MM.1S (cell line): ENCODE results near the gene SENP6.
A peak's percentile ranks its signal among the peaks of the same experiment; 100 is the strongest.

Experiments
- DNase-seq: peaks from one replicate; pipeline ENCODE4 v3.0.0-alpha.2; 2015
- H2AFZ ChIP-seq: fragments of 300-600 bp; sonication (generic); 2 replicates; pipeline ENCODE4 v1.6.0; 2016; ENCODE audit warnings: antibody characterized with exemption, low read length
- H3F3A ChIP-seq: fragments of 300-600 bp; sonication (generic); 2 replicates; pipeline ENCODE4 v1.6.1; 2016; ENCODE audit warnings: mild to moderate bottlenecking, antibody characterized with exemption, low read length, moderate library complexity, mixed read lengths; ENCODE audit not compliant: insufficient read depth
- H3K27ac ChIP-seq: fragments of 300-600 bp; sonication (generic); 2 replicates; pipeline ENCODE4 v1.5.1; 2016; ENCODE audit warnings: mild to moderate bottlenecking, low read length
- H3K27me3 ChIP-seq: fragments of 300-600 bp; sonication (generic); replicated peaks from 2 replicates; pipeline ENCODE4 v1.6.0; 2016; ENCODE audit warnings: low read length; ENCODE audit not compliant: insufficient read depth
- H3K36me3 ChIP-seq: fragments of 300-600 bp; sonication (generic); replicated peaks from 2 replicates; pipeline ENCODE4 v1.6.1; 2016; ENCODE audit warnings: mild to moderate bottlenecking, low read length, mixed read lengths; ENCODE audit not compliant: insufficient read depth
- H3K4me1 ChIP-seq: fragments of 300-600 bp; sonication (generic); 2 replicates; pipeline ENCODE4 v1.6.1; 2016; ENCODE audit warnings: low read length, mixed read lengths
- H3K4me2 ChIP-seq: fragments of 300-600 bp; sonication (generic); 2 replicates; pipeline ENCODE4 v1.6.0; 2016; ENCODE audit warnings: low read depth, low read length
- H3K4me3 ChIP-seq: fragments of 300-600 bp; sonication (generic); 2 replicates; pipeline ENCODE4 v1.5.1; 2016; ENCODE audit warnings: low read length, mixed read lengths
- H3K79me2 ChIP-seq: fragments of 300-600 bp; sonication (generic); 2 replicates; pipeline ENCODE4 v1.6.1; 2016; ENCODE audit warnings: mixed run types, low read length, mixed read lengths
- H3K9ac ChIP-seq: fragments of 300-600 bp; sonication (generic); 2 replicates; pipeline ENCODE4 v1.6.1; 2016; ENCODE audit warnings: low read length, mixed read lengths
- H3K9me2 ChIP-seq: fragments of 300-600 bp; sonication (generic); replicated peaks from 2 replicates; pipeline ENCODE4 v1.6.1; 2016; ENCODE audit warnings: mild to moderate bottlenecking, low read length, mixed read lengths; ENCODE audit not compliant: insufficient read depth
- H3K9me3 ChIP-seq: fragments of 300-600 bp; sonication (generic); replicated peaks from 2 replicates; pipeline ENCODE4 v1.6.1; 2016; ENCODE audit warnings: mild to moderate bottlenecking, low read length, mixed read lengths; ENCODE audit not compliant: insufficient read depth
- H4K20me1 ChIP-seq: fragments of 300-600 bp; sonication (generic); 2 replicates; pipeline ENCODE4 v1.6.1; 2016; ENCODE audit warnings: mild to moderate bottlenecking, low read length, moderate library complexity, mixed read lengths; ENCODE audit not compliant: insufficient read depth
- EZH2 ChIP-seq: fragments of 300-600 bp; sonication (generic); optimal IDR thresholded peaks from 2 replicates; pipeline ENCODE3; 2017; ENCODE audit warnings: low read depth, mild to moderate bottlenecking, antibody characterized with exemption, low read length, mixed read lengths
- EZH2phosphoT487 ChIP-seq: fragments of 300-600 bp; sonication (generic); IDR thresholded peaks from 2 replicates; pipeline ENCODE4 v1.6.1; 2018; ENCODE audit warnings: antibody characterized with exemption, low read length
- TF ChIP-seq, protein P1 (sequence below): fragments of 300-600 bp; sonication (generic); IDR thresholded peaks from 2 replicates; pipeline ENCODE4 v1.5.1; 2016; ENCODE audit warnings: antibody characterized with exemption, low read length, mixed read lengths

The SENP6 gene

GRCh38 chr6:75618437-75618836 lies 16.8 kb downstream of the SENP6 start:
- TF ChIP-seq, protein P1, sequence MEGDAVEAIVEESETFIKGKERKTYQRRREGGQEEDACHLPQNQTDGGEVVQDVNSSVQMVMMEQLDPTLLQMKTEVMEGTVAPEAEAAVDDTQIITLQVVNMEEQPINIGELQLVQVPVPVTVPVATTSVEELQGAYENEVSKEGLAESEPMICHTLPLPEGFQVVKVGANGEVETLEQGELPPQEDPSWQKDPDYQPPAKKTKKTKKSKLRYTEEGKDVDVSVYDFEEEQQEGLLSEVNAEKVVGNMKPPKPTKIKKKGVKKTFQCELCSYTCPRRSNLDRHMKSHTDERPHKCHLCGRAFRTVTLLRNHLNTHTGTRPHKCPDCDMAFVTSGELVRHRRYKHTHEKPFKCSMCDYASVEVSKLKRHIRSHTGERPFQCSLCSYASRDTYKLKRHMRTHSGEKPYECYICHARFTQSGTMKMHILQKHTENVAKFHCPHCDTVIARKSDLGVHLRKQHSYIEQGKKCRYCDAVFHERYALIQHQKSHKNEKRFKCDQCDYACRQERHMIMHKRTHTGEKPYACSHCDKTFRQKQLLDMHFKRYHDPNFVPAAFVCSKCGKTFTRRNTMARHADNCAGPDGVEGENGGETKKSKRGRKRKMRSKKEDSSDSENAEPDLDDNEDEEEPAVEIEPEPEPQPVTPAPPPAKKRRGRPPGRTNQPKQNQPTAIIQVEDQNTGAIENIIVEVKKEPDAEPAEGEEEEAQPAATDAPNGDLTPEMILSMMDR = no peak
- H3K9ac ChIP-seq = no peak overlapping the region
- no peaks in the 10 kb centered on the region for H3K9me2 ChIP-seq
- peaks cover 16% of the 10 kb centered on the region; the same call in 1 of the 2 replicates for H3F3A ChIP-seq
- H3K79me2 ChIP-seq = peaks cover 99% of the 10 kb centered on the region
- H2AFZ ChIP-seq = no peak overlapping the region
- H3K4me3 ChIP-seq = no peak overlapping the region
- peaks cover 37% of the 10 kb centered on the region for H4K20me1 ChIP-seq
- no peak for DNase-seq
- no peaks in the 10 kb centered on the region; the same call in 1 of the 2 replicates for H3K36me3 ChIP-seq
- H3K27ac ChIP-seq = no peak overlapping the region
- no peaks in the 10 kb centered on the region for H3K27me3 ChIP-seq
- H3K4me1 ChIP-seq = peaks cover 27% of the 10 kb centered on the region
- H3K9me3 ChIP-seq = no peaks in the 10 kb centered on the region
- H3K4me2 ChIP-seq = no peak overlapping the region

DNA sequence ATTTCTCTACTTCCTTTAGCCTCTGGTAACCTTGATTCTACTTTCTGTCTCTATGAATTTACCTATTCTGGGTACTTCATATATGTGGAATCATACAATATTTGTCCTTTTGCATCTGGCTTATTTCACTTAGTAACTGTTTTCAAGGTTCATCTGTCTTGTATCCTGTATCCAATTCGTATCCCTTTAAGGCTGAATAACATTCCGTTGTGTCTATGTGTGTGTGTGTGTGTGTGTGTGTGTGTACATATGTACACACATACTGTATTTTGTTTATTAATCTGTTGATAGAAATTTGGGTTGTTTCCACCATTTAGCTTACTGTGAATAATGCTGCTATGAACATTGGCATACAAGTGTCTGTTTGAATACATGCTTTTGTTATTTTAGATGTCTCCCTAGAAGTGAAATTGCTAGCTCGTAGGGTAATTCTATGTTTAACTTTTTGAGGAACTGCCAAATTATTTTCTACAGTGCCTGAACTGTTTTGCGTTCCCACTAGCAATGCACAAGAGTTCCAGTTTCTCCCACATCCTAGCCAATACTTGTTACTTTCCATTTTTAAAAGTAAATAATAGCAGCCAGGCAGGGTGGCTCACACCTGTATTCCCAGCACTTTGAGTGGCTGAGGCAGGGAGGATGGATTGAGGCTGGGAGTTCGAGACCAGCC lies 17.7 kb downstream of the SENP6 start:
- no peak overlapping the region for H2AFZ ChIP-seq
- H3K9me3 ChIP-seq = no peaks in the 10 kb centered on the region
- H3K9ac ChIP-seq = no peak overlapping the region
- H3K27ac ChIP-seq = no peak overlapping the region
- peaks cover 16% of the 10 kb centered on the region; the same call in 1 of the 2 replicates for H3F3A ChIP-seq
- DNase-seq = no peak
- no peak for TF ChIP-seq EZH2phosphoT487
- TF ChIP-seq EZH2 = no peak
- TF ChIP-seq, protein P1 = no peak
- H3K4me2 ChIP-seq = peak overlapping the region; percentile 64; the same call in 1 of the 2 replicates
- no peaks in the 10 kb centered on the region; the same call in 1 of the 2 replicates for H3K36me3 ChIP-seq
- H3K27me3 ChIP-seq = no peaks in the 10 kb centered on the region
- peaks cover 37% of the 10 kb centered on the region for H4K20me1 ChIP-seq
- no peaks in the 10 kb centered on the region for H3K9me2 ChIP-seq
- peaks cover 27% of the 10 kb centered on the region for H3K4me1 ChIP-seq
- H3K79me2 ChIP-seq = peaks cover 99% of the 10 kb centered on the region
- no peak overlapping the region for H3K4me3 ChIP-seq

DNA sequence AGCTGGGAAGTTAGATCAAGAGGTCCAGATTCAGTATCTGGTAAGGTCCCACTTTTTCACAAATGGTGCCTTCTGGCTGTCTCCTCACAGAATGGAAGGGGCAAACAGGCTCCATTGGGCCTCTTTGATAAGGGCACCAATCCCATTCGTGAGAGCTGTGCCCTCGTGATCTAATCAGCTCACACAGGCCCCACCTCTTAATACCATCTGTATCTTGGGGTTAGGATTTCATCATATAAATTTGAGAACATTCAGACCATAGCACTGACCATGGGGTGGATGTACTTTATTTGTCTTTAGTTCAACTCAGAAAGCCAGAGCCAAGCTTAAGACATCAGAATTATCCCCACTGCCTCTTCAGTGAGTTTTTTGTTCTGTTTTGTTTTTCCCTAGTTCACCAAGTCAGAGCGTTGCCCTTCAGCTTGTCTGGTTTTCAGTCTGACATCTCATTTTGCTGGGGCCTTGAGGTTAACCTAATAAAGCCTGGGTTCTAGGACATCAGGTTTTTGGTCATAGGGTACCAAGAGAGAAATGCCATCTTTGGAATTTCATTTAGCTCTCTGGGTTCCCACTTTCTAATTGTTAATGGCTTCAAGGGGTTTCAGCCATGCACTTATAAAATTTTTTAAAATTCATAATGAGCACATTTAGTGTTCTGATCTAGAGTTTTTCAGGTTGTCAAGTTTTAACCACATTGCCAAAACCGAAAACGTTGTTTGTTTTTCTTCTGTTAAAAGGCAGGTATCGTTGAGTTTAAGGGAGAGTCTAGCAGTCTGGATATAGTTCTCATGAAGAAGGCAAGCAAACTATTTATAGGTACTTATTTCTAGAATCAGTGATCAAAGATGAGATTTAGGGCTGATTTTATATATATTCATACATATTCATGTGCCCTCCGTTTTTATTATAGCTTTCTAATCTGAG lies 19.0 kb downstream of the SENP6 start:
- Histone ChIP-seq H3K4me3 (peak overlapping the region; percentile 2; the same call in 1 of the 2 replicates), H3K27ac (peak overlapping the region; percentile 54; the same call in 1 of the 2 replicates), H3K4me2 (peak overlapping the region; percentile 64; the same call in 1 of the 2 replicates), H3K9ac (peak overlapping the region; percentile 15; the same call in 1 of the 2 replicates), H2AFZ (no peak overlapping the region), H3K4me1 (peaks cover 27% of the 10 kb centered on the region), H3F3A (peaks cover 16% of the 10 kb centered on the region; the same call in 1 of the 2 replicates), H3K27me3 (no peaks in the 10 kb centered on the region), H3K79me2 (peaks cover 97% of the 10 kb centered on the region), H4K20me1 (peaks cover 35% of the 10 kb centered on the region), H3K36me3 (no peaks in the 10 kb centered on the region; the same call in 1 of the 2 replicates), H3K9me2 (no peaks in the 10 kb centered on the region), H3K9me3 (no peaks in the 10 kb centered on the region)
- no peak for TF ChIP-seq EZH2phosphoT487
- DNase-seq = peak; percentile 22
